Suprapubic skin (tissue), 3 donors: Measurements from ENCODE around the gene DHRS9.
A peak's percentile ranks its signal among the peaks of the same experiment; 100 is the strongest.

Source experiments
- EP300 ChIP-seq: sonication (generic); formaldehyde crosslinking; IDR thresholded peaks from one replicate; pipeline ENCODE4 v1.6.1; 2017; ENCODE audit warnings: antibody characterized with exemption
- TF ChIP-seq, protein P1 (sequence below), 2 donors: fragments of 200-600 bp in 1 of 2; fragments of 450-650 bp in 1 of 2; sonication (generic) in 1 of 2; IDR thresholded peaks; one replicate each; pipeline ENCODE4 v1.5.1; 2016 to 2019; ENCODE audit warnings: antibody characterized with exemption in 2 of 2, mild to moderate bottlenecking in 1 of 2, moderate library complexity in 1 of 2

DNA sequence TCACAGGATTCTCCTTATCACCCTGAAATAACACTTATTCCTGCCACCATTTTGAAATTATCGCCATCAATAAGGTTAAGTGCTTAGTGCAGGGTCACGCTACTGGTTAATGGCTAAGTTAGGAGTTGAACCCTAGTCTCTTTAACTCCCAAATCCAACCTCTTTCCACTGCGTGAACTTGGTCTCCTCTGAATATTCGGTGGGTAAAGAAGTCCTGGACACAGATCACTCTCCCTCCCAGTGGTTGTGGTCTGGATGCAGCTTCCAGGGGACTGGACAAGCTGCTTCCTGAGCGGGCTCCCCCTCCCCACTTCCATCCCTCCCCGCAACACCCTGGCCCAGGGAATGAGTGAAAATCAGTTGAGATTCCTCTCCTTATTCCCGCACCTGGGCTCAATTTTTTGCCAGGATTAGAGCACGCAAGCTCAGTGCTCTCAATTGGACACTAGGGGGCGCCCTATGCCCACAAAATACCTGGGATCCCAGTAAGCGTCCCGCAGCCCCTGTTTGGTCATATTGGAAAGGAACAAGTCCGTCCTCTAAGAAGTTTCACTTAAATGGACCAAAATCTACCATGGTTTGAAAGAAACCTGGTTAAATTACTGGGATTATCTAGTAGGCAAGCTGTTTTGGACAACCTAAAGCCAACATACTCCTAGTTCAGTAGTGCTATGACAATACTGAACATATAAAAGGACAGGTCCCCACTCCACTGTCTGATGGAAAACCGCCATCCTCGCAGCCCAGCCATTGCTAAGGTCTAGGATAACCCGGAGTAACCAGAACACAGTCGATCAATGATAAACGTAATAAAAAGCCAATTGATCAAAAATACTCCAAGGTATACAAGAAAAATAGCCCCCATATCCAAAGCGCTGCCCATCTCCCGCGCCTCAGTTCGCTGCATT, 40.4 kb downstream of the DHRS9 start:
- TF ChIP-seq, protein P1, sequence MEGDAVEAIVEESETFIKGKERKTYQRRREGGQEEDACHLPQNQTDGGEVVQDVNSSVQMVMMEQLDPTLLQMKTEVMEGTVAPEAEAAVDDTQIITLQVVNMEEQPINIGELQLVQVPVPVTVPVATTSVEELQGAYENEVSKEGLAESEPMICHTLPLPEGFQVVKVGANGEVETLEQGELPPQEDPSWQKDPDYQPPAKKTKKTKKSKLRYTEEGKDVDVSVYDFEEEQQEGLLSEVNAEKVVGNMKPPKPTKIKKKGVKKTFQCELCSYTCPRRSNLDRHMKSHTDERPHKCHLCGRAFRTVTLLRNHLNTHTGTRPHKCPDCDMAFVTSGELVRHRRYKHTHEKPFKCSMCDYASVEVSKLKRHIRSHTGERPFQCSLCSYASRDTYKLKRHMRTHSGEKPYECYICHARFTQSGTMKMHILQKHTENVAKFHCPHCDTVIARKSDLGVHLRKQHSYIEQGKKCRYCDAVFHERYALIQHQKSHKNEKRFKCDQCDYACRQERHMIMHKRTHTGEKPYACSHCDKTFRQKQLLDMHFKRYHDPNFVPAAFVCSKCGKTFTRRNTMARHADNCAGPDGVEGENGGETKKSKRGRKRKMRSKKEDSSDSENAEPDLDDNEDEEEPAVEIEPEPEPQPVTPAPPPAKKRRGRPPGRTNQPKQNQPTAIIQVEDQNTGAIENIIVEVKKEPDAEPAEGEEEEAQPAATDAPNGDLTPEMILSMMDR (IDR thresholded peaks at IDR 0.05), result peak; percentile 64 to 78
- no peak for TF ChIP-seq EP300
